Smooth muscle cell (in vitro differentiated cells): ENCODE measurements around the gene ACAA2. TPM values are rescaled to one million over a fixed set of nuclear protein-coding genes. Genes with fewer than 3 reads are reported as not detected.

Source experiments
- DNase-seq: peaks from one replicate; lab custom pipeline; 2025; ENCODE audit not compliant: unreplicated experiment; lab: John Stamatoyannopoulos, UW
- H2AFZ ChIP-seq: fragments of 200-600 bp; sonication (generic); 2 replicates; pipeline ENCODE4 v1.6.0; 2016; ENCODE audit warnings: antibody characterized with exemption, low read depth, mild to moderate bottlenecking
- H3F3A ChIP-seq: fragments of 200-600 bp; sonication (generic); 2 replicates; pipeline ENCODE4 v1.6.0; 2017; ENCODE audit warnings: antibody characterized with exemption, low read depth
- H3K27ac ChIP-seq: fragments of 200-600 bp; sonication (generic); 2 replicates; pipeline ENCODE4 v1.5.1; 2016; ENCODE audit warnings: low read depth, mild to moderate bottlenecking
- H3K27me3 ChIP-seq: fragments of 200-600 bp; sonication (generic); 2 replicates; pipeline ENCODE4 v1.6.1; 2016; ENCODE audit warnings: low read depth, mild to moderate bottlenecking
- H3K36me3 ChIP-seq: fragments of 200-600 bp; sonication (generic); 2 replicates; pipeline ENCODE4 v1.5.1; 2016; ENCODE audit warnings: low read depth
- H3K4me1 ChIP-seq: fragments of 200-600 bp; sonication (generic); 2 replicates; pipeline ENCODE4 v1.5.1; 2016; ENCODE audit warnings: low read depth
- H3K4me2 ChIP-seq: fragments of 200-600 bp; sonication (generic); 2 replicates; pipeline ENCODE4 v1.6.0; 2016; ENCODE audit warnings: mild to moderate bottlenecking
- H3K4me3 ChIP-seq: fragments of 200-600 bp; sonication (generic); 2 replicates; pipeline ENCODE4 v1.5.1; 2016; ENCODE audit warnings: mild to moderate bottlenecking
- H3K79me2 ChIP-seq: fragments of 200-600 bp; sonication (generic); 2 replicates; pipeline ENCODE4 v1.6.0; 2016; ENCODE audit warnings: low read depth, mild to moderate bottlenecking
- H3K9ac ChIP-seq: fragments of 200-600 bp; sonication (generic); 2 replicates; pipeline ENCODE4 v1.6.0; 2016; ENCODE audit warnings: low read depth
- H3K9me3 ChIP-seq: fragments of 200-600 bp; sonication (generic); replicated peaks from 2 replicates; pipeline ENCODE4 v1.5.1; 2016; ENCODE audit warnings: low read depth
- H4K20me1 ChIP-seq: fragments of 200-600 bp; sonication (generic); 2 replicates; pipeline ENCODE4 v1.6.0; 2016; ENCODE audit warnings: low read depth
- CTCF ChIP-seq: fragments of 200-600 bp; sonication (generic); IDR thresholded peaks from 2 replicates; pipeline ENCODE4 v1.5.1; 2017; ENCODE audit warnings: borderline replicate concordance, mild to moderate bottlenecking, antibody characterized with exemption; ENCODE audit not compliant: insufficient read depth, poor library complexity, severe bottlenecking
- WGBS: methylation state at CpG from one replicate; pipeline ENCODE4 v1.1.7; 2016; ENCODE audit warnings: low lambda C conversion rate; 5-methylcytosine and 5-hydroxymethylcytosine counted together
- polyA plus RNA-seq: library from polyadenylated mRNA; unstranded; fragments of >200 nt; fragmentation: Nextera tagmentation; extraction: Ambion mirVana; gene quantifications from 2 replicates; pipeline ENCODE4 v1.2.1, GENCODE V29; 2016
- total RNA-seq: library from RNA; depleted of rRNA; stranded (reverse); fragments of >200 nt; gene quantifications from 2 replicates; pipeline ENCODE4 v1.2.3, GENCODE V29; 2014

ACAA2 gene
- total and polyA plus RNA-seq, 2 experiments from 2014 or later: 62.3 to 94.6 TPM

- no peak overlapping the region for H3K4me3 ChIP-seq
Observed at GRCh38 chr18:49755489-49755888, 57.8 kb downstream of the ACAA2 start.

GRCh38 chr18:49754866-49755265 is 58.5 kb downstream of the ACAA2 start:
- 75% methylated on average over 6 of the region's 6 CpGs for WGBS
- H3K4me3 ChIP-seq: no peak overlapping the region
- TF ChIP-seq CTCF: no peak
- no peaks in the 10 kb centered on the region for H3K36me3 ChIP-seq
- H3K79me2 ChIP-seq: no peaks in the 10 kb centered on the region
- no peaks in the 10 kb centered on the region for H4K20me1 ChIP-seq
- H2AFZ ChIP-seq: no peak overlapping the region
- no peak overlapping the region for H3K4me2 ChIP-seq
- no peak overlapping the region for H3K27ac ChIP-seq
- H3K9me3 ChIP-seq: no peaks in the 10 kb centered on the region
- no peak for DNase-seq
- H3K9ac ChIP-seq: no peak overlapping the region
- no peaks in the 10 kb centered on the region for H3F3A ChIP-seq
- H3K4me1 ChIP-seq: no peaks in the 10 kb centered on the region
- no peaks in the 10 kb centered on the region for H3K27me3 ChIP-seq

More at GRCh38 chr18:49755489-49755888, 57.8 kb downstream of the ACAA2 start:
- H3K9ac ChIP-seq: no peak overlapping the region
- no peak for DNase-seq
- no peak overlapping the region for H2AFZ ChIP-seq
- no peak for TF ChIP-seq CTCF
- H3K79me2 ChIP-seq: no peaks in the 10 kb centered on the region
- no peaks in the 10 kb centered on the region for H3K27me3 ChIP-seq
- no peaks in the 10 kb centered on the region for H3K36me3 ChIP-seq
- 96% methylated on average over 6 of the region's 6 CpGs for WGBS
- no peak overlapping the region for H3K27ac ChIP-seq
- H3F3A ChIP-seq: no peaks in the 10 kb centered on the region
- no peaks in the 10 kb centered on the region for H3K9me3 ChIP-seq
- no peaks in the 10 kb centered on the region for H3K4me1 ChIP-seq
- H3K4me2 ChIP-seq: no peak overlapping the region
- no peaks in the 10 kb centered on the region for H4K20me1 ChIP-seq

- Histone ChIP-seq H3F3A (no peaks in the 10 kb centered on the region), H3K9me3 (no peaks in the 10 kb centered on the region), H3K36me3 (no peaks in the 10 kb centered on the region), H3K9ac (no peak overlapping the region), H3K27me3 (no peaks in the 10 kb centered on the region), H3K79me2 (no peaks in the 10 kb centered on the region), H3K4me2 (no peak overlapping the region), H4K20me1 (no peaks in the 10 kb centered on the region), H2AFZ (no peak overlapping the region), H3K4me3 (no peak overlapping the region), H3K27ac (no peak overlapping the region), H3K4me1 (no peaks in the 10 kb centered on the region)
- no peak for DNase-seq
- no peak for TF ChIP-seq CTCF
- 97% methylated on average over 1 of the region's 1 CpG for WGBS
Observed at GRCh38 chr18:49753643-49754042, 59.7 kb downstream of the ACAA2 start.

- no peaks in the 10 kb centered on the region for H3F3A ChIP-seq
- H3K4me3 ChIP-seq: no peak overlapping the region
- no peaks in the 10 kb centered on the region for H3K9me3 ChIP-seq
- no peak overlapping the region for H3K9ac ChIP-seq
- no peaks in the 10 kb centered on the region for H3K27me3 ChIP-seq
- H3K4me2 ChIP-seq: no peak overlapping the region
- TF ChIP-seq CTCF: no peak
- H4K20me1 ChIP-seq: no peaks in the 10 kb centered on the region
- no peak for DNase-seq
- H3K79me2 ChIP-seq: no peaks in the 10 kb centered on the region
- no peaks in the 10 kb centered on the region for H3K36me3 ChIP-seq
- WGBS: 52% methylated on average over 4 of the region's 4 CpGs
- no peak overlapping the region for H2AFZ ChIP-seq
- H3K4me1 ChIP-seq: no peaks in the 10 kb centered on the region
- H3K27ac ChIP-seq: no peak overlapping the region
Observed at GRCh38 chr18:49752095-49752457, 61.3 kb downstream of the ACAA2 start.
